CD14-positive monocyte (primary cell): ENCODE data around the gene TRNAU1AP. TPM values are rescaled to one million over a fixed set of nuclear protein-coding genes. Genes with fewer than 3 reads are reported as not detected.

ENCODE experiments used
- DNase-seq, 3 donors: peaks; one replicate each; pipeline ENCODE4 v3.0.0-alpha.2; 2011 to 2022
- H2AFZ ChIP-seq: 2 replicates; pipeline ENCODE4 v1.6.0; 2012; ENCODE audit warnings: mild to moderate bottlenecking, low read depth, low read length, inconsistent platforms; ENCODE audit not compliant: insufficient read depth, poor library complexity, severe bottlenecking
- H3K27ac ChIP-seq, 2 donors: 1 replicate in 1 of 2; 2 replicates in 1 of 2; pipeline ENCODE4 v1.5.1; 2012 to 2013; ENCODE audit warnings: low read length in 2 of 2, control low read depth in 1 of 2, inconsistent platforms in 1 of 2, low read depth in 1 of 2, mild to moderate bottlenecking in 1 of 2
- H3K27me3 ChIP-seq, 2 donors: one replicate each; pipeline versions ENCODE4 v1.6.0 to v1.6.1; 2011 to 2013; ENCODE audit warnings: low read length in 2 of 2; ENCODE audit not compliant: control insufficient read depth in 2 of 2, insufficient read depth in 2 of 2
- H3K36me3 ChIP-seq, 2 donors: replicated peaks in 1 of 2; 1 replicate in 1 of 2; 2 replicates in 1 of 2; pipeline versions ENCODE4 v1.5.1 to v1.6.1; 2012 to 2013; ENCODE audit warnings: low read length in 2 of 2, control low read depth in 1 of 2, inconsistent platforms in 1 of 2, mild to moderate bottlenecking in 1 of 2; ENCODE audit not compliant: insufficient read depth in 2 of 2, control insufficient read depth in 1 of 2
- H3K4me1 ChIP-seq, 2 donors: 1 replicate in 1 of 2; 2 replicates in 1 of 2; pipeline versions ENCODE4 v1.5.1 to v1.6.1; 2012 to 2013; ENCODE audit warnings: low read length in 2 of 2, control low read depth in 1 of 2, inconsistent platforms in 1 of 2, mild to moderate bottlenecking in 1 of 2, moderate library complexity in 1 of 2; ENCODE audit not compliant: insufficient read depth in 2 of 2, control insufficient read depth in 1 of 2
- H3K4me2 ChIP-seq: replicated peaks from 2 replicates; pipeline ENCODE3; 2012; ENCODE audit warnings: low read length, moderate library complexity, mild to moderate bottlenecking; ENCODE audit not compliant: poor library complexity, severe bottlenecking; ENCODE audit errors: extremely low read depth
- H3K4me3 ChIP-seq, 3 experiments: fragments of 200-600 bp in 1 of 3; sonication (generic) in 1 of 3; replicated peaks in 1 of 3; 1 replicate in 2 of 3; 2 replicates in 1 of 3; pipeline ENCODE4 v1.5.1; 2011 to 2013; ENCODE audit warnings: low read length in 3 of 3, mild to moderate bottlenecking in 3 of 3, control low read depth in 2 of 3, low read depth in 2 of 3, inconsistent platforms in 1 of 3, moderate library complexity in 1 of 3
- H3K79me2 ChIP-seq: 2 replicates; pipeline ENCODE4 v1.6.0; 2012; ENCODE audit warnings: mild to moderate bottlenecking, control low read depth, inconsistent platforms, low read length, moderate library complexity; ENCODE audit not compliant: insufficient read depth
- H3K9ac ChIP-seq: 2 replicates; pipeline ENCODE4 v1.6.0; 2017; ENCODE audit warnings: low read length, mild to moderate bottlenecking; ENCODE audit not compliant: insufficient read depth, poor library complexity, severe bottlenecking
- H3K9me3 ChIP-seq, 2 donors: replicated peaks in 1 of 2; 1 replicate in 1 of 2; 2 replicates in 1 of 2; pipeline versions ENCODE4 v1.5.1 to v1.6.1; 2012 to 2013; ENCODE audit warnings: low read length in 2 of 2, control low read depth in 1 of 2; ENCODE audit not compliant: control insufficient read depth in 1 of 2, insufficient read depth in 1 of 2
- H4K20me1 ChIP-seq: 2 replicates; pipeline ENCODE4 v1.6.0; 2012; ENCODE audit warnings: mild to moderate bottlenecking, low read length, control low read depth, moderate library complexity; ENCODE audit not compliant: insufficient read depth
- H3K27ac Mint-ChIP-seq, 7 donors: one replicate each; pipeline ENCODE4 v1.8.0; 2020; ENCODE audit warnings: mild to moderate bottlenecking in 7 of 7, mixed read lengths in 7 of 7, moderate library complexity in 6 of 7, inconsistent platforms in 2 of 7
- H3K27me3 Mint-ChIP-seq, 3 donors: one replicate each; pipeline ENCODE4 v1.8.0; 2021 to 2022; ENCODE audit warnings: low read depth in 3 of 3, mild to moderate bottlenecking in 3 of 3, mixed read lengths in 3 of 3, moderate library complexity in 3 of 3, inconsistent platforms in 1 of 3
- H3K36me3 Mint-ChIP-seq, 2 donors: one replicate each; pipeline ENCODE4 v1.8.0; 2020; ENCODE audit warnings: mixed read lengths in 2 of 2, inconsistent platforms in 1 of 2, mild to moderate bottlenecking in 1 of 2
- H3K4me1 Mint-ChIP-seq: one replicate; pipeline ENCODE4 v1.8.0; 2020; ENCODE audit warnings: mild to moderate bottlenecking, mixed read lengths
- H3K4me3 Mint-ChIP-seq, 2 donors: one replicate each; pipeline ENCODE4 v1.8.0; 2020; ENCODE audit warnings: mild to moderate bottlenecking in 2 of 2, mixed read lengths in 2 of 2, moderate library complexity in 1 of 2
- H3K9me3 Mint-ChIP-seq, 7 donors: one replicate each; pipeline ENCODE4 v1.8.0; 2020 to 2022; ENCODE audit warnings: mixed read lengths in 7 of 7, mild to moderate bottlenecking in 6 of 7, moderate library complexity in 6 of 7, inconsistent platforms in 2 of 7
- CTCF ChIP-seq: fragments of 200-600 bp; IDR thresholded peaks from one replicate; pipeline ENCODE4 v1.8.0; 2022; ENCODE audit warnings: antibody characterized with exemption, mild to moderate bottlenecking
- WGBS: methylation state at CpG from one replicate; pipeline ENCODE4 v1.1.5; 2013; ENCODE audit warnings: missing lambda C conversion rate; ENCODE audit not compliant: insufficient coverage; 5-methylcytosine and 5-hydroxymethylcytosine counted together
- intact Hi-C, 2 donors: fragments of 100-400 bp; cut with micrococcal nuclease; formaldehyde crosslinking; loops; one replicate each; pipeline versions ENCODE4 v1.15.0 to v1.15.1; 2023
- polyA plus RNA-seq, 3 donors: library from polyadenylated mRNA; depleted of rRNA in 1 of 3; unstranded in 2 of 3; stranded (reverse) in 1 of 3; fragments of 300-500 nt in 2 of 3; fragments of >200 nt in 1 of 3; fragmentation: Illumina TruSeq in 2 of 3; gene quantifications; 1 replicate in 2 of 3; 2 replicates in 1 of 3; pipeline ENCODE4 v1.2.3, GENCODE V29; 2012 to 2021

The TRNAU1AP gene
- polyA plus RNA-seq, 3 donors, result 26.3 to 28.4 (median 26.7) TPM

GRCh38 chr1:28507247-28507645 is 45.6 kb upstream of the TRNAU1AP start:
- no peak for DNase-seq
- intact Hi-C loops, result loop anchor here in 1 of 2 donors (5.0 to 10.0 kb wide), 5 partner anchors 75 to 675 kb away; partner anchors contain the start of genes RNU11, SESN2 and SRSF4
- peak overlapping the region; percentile 94 to 96 for H3K4me3 Mint-ChIP-seq
- Histone ChIP-seq H3K27ac (peak overlapping the region; percentile 4 to 81), H3K4me1 (peaks cover 42 to 49% of the 10 kb centered on the region in 2 donors), H3K79me2 (peaks cover 60% of the 10 kb centered on the region), H3K4me2 (peak overlapping the region; percentile 72), H3K9me3 (no peaks in the 10 kb centered on the region), H3K27me3 (no peaks in the 10 kb centered on the region), H4K20me1 (peaks cover 61% of the 10 kb centered on the region), H3K4me3 (peak overlapping the region; percentile 58 to 93 (median 91)), H2AFZ (no peak overlapping the region), H3K9ac (peak overlapping the region; percentile 74), H3K36me3 (peaks cover 37 to 43% of the 10 kb centered on the region in 2 donors)
- 0% methylated on average over 7 of the region's 11 CpGs for WGBS
- H3K9me3 Mint-ChIP-seq, result peaks cover 0 to 3% (median 0%) of the 10 kb centered on the region in 7 donors
- no peaks in the 10 kb centered on the region for H3K27me3 Mint-ChIP-seq
- H3K27ac Mint-ChIP-seq, result peak overlapping the region; percentile 75 to 95 (median 92)
- TF ChIP-seq CTCF, result no peak
- peaks cover 52% of the 10 kb centered on the region for H3K4me1 Mint-ChIP-seq
- peaks cover 31 to 40% of the 10 kb centered on the region in 2 donors for H3K36me3 Mint-ChIP-seq

- Histone ChIP-seq H3K79me2 (peaks cover 65% of the 10 kb centered on the region), H3K4me3 (peak overlapping the region; percentile 58 to 93 (median 91)), H3K27me3 (no peaks in the 10 kb centered on the region), H4K20me1 (peaks cover 67% of the 10 kb centered on the region), H3K4me2 (peak overlapping the region; percentile 72), H3K36me3 (peaks cover 41 to 49% of the 10 kb centered on the region in 2 donors), H3K9me3 (no peaks in the 10 kb centered on the region), H3K27ac (peak overlapping the region; percentile 4 to 81), H3K4me1 (peaks cover 42 to 49% of the 10 kb centered on the region in 2 donors), H3K9ac (peak overlapping the region; percentile 74), H2AFZ (no peak overlapping the region)
- Mint-ChIP-seq H3K4me1 (peaks cover 58% of the 10 kb centered on the region), H3K27me3 (no peaks in the 10 kb centered on the region), H3K27ac (peak overlapping the region; percentile 75 to 95 (median 84)), H3K36me3 (peaks cover 37 to 45% of the 10 kb centered on the region in 2 donors), H3K4me3 (peak overlapping the region; percentile 94 to 96), H3K9me3 (peaks cover 0 to 3% (median 0%) of the 10 kb centered on the region in 7 donors)
- DNase-seq, result no peak
- intact Hi-C loops, result loop anchor here in 1 of 2 donors (5.0 to 10.0 kb wide), 5 partner anchors 74 to 674 kb away; partner anchors contain the start of genes RNU11, SESN2 and SRSF4
- no peak for TF ChIP-seq CTCF
- WGBS, result 11% methylated on average over 4 of the region's 10 CpGs
These were observed 45.0 kb upstream of the TRNAU1AP start for GRCh38 chr1:28507646-28508434.
